Activated CD4-positive, CD25-positive, alpha-beta regulatory T cell (primary cell): ENCODE data around the gene ORC3.

Experiments used
- DNase-seq, 4 experiments: peaks; one replicate each; lab custom pipeline; 2025; lab: John Stamatoyannopoulos, UW

The ORC3 gene

DNA sequence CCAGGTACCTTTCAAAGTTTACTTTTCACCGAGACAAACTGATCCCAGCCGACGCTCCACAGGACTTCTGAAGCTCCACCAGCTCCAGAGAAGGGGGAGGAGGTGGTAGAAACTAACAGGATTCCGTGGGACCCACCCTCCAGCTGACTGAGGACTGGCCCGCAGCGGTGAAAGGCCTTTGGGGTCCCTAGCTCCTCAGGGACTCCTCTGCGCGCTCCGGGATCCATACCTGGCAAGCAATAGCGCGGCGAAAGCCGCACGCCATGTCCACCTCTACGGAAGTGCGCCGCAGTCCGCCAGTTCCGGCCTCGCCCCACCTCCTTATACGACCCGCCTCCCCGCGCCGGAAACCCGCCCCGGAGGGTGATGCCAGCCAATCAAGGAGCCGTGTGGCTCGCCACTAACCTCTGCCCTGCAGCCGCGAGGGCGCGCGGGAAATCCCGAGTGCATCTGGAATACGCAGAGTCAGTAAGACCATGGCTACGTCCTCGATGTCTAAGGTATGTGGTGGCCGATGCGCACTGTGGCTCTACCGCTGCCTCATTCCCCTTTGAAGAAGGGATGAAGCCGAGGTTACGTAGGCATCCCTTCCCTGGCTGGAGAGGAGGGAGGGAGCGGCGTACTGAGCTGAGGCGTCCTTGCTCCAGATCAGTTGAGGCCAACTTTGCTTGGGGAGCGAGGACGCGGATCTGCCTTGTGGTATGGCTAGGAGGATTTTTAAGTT, at the start of gene ORC3, which contains the start of gene RARS2:
TSS of gene ORC3 (plus strand) at position 443 of the 724 bp plus-strand sequence. CDS start at position 477, 34 bp downstream.
TSS of gene RARS2 (minus strand) at position 295 of the 724 bp plus-strand sequence. CDS start at position 265, 30 bp downstream.
- DNase-seq = peak; percentile 88 to 93 (median 90)

DNA sequence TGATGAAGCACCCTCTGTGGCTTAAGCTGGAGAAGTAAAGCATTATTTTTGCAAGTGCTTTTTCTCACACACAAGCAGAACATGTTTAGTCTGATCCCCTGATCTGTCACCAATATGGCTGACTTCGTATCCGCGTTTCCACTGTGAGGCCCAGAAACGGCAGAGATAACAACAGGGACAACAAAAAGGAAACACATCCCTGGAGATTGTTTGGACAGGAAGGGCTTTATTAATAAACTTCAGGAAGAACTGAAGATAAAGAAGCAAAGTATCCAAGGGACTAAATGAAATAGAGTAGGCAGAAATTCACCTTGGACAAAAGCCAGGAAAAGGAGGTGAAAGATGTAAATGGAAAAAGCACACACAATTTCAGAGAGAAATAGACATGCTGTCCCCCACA, 49.4 kb upstream of the ORC3 start:
- DNase-seq = no peak

DNA sequence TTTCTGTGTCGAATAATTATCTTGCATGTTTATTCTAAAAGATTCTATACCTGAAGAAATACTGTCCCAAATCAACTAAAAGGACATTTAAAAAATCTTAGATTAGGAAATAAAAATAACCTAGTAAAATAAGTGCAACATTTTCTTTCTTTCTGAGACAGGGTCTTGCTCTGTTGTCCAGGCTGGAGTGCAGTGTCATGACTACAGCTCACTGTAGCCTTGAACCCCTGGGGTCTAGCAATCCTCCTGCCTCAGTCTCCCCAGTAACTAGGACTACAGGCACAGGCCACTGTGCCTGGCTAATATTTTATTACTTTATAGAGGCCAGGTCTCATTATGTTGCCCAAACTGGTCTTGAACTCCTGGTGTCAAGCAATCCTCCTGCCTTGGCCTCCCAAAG, 48.9 kb upstream of the ORC3 start:
- DNase-seq = no peak

DNA sequence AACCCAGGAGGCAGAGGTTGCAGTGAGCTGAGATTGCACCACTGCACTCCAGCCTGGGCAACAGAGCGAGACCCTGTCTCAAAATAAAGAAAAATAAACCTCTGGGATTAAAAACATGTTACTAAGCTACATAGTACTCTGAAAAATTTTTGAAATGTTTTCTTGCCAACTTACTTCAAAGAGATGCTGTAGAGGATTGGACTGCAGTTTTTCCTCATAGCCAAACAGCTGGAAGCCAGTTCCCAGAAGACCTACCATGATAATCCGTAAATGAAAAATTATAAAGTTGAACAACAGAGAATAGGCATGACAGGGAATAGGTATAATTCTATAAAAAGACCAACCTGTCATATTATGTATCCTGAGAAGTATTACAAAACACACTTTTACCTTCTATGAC, 48.2 kb upstream of the ORC3 start:
- no peak for DNase-seq

DNA sequence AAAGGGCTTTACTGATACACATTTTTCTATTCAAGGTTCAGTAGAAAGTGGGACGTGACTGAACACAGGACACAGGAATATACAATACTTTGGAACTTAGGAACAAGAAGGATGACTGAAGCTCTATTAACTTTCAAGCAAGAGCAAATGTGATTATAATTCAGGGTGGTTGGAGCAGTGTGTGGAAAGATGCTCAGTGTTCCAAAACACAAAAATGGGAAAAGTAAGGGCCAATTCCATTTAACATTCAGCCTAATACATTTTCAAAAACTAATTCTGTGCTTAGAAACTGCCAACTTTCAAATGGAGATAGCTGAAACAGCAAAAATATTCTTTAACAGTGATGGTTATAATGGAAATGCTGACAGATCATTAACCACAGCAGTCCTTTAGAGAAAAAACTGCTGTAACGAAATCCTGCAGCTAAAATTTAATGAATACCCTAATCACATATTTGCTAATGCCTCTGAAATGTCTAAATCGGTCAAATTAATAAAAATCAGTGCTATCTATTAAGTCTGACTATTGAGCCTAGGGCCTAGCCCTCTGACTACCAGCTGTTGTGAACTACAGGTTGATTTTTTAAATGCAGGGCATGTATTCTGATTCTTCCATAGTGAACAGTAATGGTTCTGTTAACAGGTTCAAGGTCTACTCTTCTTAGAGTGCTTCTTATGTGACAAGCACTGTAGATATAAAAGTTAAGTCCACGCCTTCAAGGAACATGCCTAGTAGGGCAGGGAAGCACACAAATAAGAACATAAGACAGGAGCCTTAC, 46.0 kb upstream of the ORC3 start:
- no peak for DNase-seq

DNA sequence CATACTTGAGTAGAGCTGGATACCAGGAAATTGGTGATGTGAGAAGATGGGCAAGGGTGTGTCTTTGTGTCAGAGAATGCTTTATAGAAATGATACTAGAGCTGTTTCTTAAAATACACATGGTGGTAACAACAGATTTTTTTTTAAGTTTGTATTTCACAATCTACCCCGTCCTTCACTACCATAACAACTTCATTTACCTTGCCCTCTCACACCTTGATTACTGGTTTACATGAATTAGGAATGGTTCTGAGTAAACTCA, 45.5 kb upstream of the ORC3 start:
- DNase-seq = no peak

DNA sequence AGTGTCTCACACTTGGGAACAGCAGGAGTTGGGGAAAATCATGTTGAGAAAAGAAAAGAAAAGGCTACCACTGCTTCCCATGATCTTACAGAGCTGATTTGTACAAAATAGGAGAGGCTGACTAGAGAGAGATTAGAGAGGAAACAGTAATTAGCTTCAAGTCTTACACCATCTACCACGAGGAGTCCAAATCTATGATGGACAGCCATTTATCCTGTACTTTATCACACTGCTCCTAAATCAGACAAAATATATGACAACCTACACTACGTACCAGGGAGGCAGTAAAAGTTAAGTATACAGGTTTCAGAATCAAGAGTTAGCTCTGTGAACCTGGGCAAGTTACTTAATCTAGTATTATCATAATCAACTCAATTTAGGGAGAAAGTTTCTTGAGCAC, 38.1 kb upstream of the ORC3 start:
- DNase-seq = no peak

DNA sequence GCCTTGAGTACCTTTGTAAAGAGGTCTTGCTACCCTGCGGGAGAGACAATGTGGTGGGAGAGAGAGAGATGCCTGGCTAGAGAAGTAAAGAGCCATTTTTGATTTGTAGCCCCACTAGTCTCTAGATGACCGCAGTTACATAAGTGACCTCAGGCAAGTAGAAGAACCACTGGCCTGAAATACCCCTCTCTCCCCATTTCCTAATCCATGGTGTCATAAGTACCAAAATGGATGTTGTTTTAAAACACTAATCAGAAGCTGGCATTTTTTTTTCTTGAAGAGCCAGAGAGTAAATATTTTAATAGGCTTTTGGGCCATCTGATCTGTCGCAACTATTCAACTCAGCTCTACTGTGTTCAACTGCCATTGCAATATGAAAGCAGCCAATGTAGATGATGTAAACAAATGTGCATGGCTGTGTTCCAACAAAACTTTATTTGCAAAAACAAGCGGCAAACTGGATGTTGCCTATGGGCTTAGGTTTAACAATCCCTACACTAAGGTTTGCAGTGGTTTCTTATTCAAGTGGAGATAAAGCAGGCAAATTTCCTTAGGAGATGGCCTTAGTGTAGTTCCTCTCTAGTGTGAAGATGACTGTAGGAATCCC, 36.7 kb upstream of the ORC3 start:
- no peak for DNase-seq

DNA sequence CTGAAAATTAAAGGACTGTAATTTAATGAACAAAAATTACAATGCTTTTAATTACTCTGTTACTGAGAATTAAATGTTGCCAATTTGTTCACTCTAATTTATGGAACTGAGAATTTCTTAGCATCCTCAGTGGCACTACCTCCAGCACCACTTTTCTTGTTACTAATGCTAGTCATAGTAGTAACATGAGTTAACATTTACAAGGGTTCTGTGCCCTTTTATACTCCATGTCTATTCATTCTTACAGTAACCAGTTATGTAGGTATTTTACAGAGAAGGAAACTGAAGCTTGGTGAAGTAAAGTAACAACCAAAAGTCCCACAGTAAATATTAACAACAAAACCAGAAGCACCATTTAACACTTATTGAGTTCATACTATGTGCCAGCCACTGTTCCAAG, 34.4 kb upstream of the ORC3 start:
- DNase-seq = no peak

DNA sequence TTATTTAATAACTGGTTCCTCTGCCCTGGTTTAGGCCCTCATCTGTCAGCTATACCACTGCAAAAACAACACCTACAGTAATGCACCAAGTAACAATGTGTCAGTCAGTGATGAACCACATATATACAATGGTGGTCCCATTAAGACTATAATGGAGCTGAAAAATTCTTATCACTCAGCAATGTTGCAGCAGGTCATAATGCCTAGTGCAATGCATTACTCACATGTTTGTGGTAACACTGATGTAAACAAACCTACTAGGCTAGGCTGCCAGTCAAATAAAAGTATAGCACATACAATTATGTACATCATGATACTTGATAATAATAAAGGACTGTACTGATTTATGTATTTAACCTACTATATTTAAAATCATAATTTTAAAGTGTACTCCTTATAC, 31.5 kb upstream of the ORC3 start:
- DNase-seq = no peak

DNA sequence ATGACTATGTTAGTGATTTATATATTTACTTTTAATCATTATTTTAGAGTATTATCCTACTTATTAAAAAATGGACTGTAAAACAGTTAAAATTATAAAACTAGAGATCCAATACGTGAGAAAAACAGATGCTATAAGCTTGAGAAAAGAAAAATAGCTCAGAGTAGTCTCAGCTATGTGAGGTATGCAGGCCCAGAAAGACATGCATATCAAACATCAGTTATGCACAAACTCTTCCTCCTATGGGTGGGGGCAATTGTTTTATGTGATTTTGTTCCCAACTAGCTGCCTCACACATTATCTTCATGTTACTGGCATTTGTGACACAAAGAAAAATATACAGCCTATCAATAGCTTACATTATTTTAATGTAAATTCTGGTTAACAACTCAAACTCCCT, 28.9 kb upstream of the ORC3 start:
- DNase-seq = no peak

DNA sequence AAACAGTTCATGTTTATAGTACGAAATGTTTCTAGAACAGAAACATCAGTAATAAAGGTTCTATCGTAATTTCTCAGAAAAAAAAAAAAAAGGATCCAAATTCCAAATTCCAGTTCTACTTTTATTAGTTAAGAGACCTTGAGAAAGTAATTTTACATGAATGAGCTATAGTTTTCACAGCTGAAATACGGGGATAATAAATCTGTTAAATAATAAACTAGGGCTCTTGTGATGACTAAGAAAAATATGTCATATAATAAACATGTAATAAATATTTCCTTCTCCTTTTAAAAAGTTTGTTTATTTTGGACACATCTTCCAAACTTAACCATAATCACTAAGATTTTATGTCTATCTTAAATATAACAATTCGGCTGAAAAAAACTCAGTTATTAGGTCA, 17.9 kb upstream of the ORC3 start:
- DNase-seq = no peak

DNA sequence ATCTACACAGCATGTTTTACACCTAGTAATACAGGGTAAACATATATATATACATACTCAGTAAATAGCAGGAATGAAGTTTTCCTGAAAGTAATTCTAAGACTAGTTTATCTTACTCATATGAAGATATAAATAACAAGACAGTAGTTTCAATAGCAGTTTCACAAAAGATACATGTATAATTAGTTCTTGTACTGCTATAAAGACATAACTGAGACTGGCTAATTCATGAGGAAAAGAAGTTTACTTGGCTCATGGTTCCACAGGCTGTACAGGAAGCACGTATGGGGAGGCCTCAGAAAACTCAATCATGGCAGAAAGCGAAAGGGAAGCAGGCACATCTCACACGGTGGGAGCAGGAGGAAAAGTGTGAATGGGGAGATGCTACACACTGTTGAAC, 17.1 kb upstream of the ORC3 start:
- DNase-seq = no peak

DNA sequence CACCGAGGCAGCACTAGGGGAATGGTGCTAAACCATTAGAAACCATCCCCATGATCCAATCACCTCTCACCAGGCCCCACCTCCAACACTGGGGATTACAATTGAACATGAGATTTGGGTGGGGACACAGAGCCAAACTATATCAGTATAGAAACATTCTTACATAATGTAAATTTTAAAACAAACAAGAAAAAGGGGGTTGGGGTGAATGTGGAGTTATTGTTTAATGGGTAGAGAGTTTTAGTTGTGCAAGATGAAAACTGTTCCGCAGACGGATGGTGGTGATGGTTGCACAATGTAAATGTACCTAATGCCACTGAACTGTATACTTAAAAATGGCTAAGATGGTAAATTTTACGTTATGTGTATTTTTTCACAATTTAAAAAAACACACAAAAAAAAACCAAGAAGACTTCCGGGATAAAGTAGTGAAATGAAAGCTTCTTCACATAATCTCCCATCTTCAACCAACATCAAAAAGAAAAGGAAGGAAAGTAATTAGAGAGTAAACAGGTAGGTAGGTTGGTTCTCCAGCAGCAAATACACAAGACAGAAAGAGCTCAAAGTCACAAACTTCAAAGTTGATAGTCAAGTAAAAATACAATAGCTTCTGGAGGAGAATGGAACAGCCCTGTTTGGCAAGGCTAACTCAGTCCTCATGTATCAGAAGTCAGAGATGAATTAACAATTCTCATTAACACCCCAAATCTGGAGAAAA, 16.5 kb upstream of the ORC3 start:
- no peak for DNase-seq

DNA sequence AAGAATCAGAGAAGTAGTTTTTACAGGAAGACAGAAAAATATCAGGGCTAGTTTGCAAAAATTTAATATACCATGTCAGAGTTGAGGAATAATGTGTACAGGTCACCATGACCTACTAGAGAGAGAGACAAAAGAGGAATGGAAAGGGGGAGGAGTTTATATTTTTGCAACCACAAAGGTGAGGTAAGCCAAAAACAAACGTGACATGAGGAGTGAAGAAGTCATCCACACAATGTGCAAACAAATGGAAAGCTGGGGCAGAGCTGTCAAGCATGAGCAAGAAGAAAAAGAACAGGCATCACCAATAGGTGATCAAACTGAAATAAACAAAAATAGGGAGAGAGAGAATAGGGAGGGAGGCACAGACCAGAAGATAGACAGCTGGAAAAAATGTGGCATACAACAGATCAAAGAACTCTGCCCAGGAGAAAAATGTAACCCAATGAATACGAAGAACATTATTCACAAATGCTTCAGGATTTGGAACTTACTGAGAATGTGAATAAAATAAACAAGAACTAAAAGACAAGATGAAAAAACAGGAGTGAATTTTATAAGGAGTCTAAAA, 15.6 kb upstream of the ORC3 start:
- no peak for DNase-seq

DNA sequence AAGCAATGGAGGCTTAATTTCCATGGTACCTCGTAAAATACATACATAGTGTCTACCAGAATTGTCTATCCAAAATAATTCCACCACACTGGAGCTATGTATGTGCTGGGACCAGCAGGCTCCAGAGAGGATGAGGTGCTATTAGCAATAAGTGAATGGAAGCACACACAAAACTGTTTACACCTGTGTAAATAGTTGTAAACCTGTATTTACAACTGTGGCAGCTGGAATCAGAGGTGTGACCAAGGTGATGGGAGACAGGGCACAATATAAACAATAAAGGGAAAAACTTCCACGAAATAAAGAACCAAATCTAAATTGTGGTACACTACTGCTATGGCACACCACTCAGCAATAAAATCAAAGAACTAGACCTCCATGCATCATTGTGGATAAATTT, 14.5 kb upstream of the ORC3 start:
- DNase-seq = no peak

DNA sequence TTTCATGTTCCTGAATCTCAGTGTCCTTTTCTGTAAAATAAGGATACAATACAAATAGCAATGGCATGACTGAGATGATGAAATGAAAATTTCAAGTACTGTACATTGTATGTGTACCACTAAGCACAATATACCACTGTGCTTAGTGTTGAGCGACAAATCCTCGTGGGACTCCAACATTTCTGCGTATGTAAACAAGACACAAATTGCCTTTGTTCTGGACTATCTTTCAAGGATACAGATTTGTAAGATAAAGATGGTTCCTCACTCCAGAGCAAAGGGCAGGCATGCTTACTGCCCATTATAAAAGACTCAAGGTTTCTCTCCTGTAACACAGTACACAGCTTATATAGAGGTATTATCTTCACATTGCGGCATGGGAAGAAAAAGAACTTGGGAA, 6.1 kb upstream of the ORC3 start:
- no peak for DNase-seq

DNA sequence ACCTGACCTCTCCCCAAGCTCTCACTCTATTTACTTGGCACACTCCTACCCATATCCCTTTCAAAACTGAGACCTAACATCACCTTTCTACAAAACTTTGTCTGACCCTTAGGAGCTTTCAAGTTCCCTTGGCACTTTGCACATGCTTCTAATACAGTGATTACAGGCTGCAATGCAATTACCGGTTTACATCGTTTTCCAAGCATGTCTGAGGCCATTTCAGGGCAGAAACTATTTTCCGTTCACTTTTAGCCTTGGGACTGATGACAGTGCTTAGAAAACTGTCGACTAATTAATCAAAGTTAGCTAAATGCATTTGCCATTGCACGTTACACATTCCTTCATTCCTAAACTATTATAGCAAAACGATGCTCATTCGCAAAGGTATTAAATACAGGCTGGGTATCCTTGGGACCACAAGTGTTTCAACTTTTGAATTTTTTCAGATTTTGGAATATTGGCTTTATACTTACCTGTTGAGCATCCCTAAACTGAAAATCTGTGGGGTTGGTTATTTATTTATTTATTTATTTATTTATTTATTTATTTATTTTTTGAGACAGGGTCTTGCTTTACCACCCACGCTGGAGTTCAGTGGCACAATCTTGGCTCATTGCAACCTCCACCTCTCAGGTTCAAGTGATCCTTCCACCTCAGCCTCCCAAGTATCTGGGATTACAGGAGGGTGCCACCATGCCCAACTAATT, 3.4 kb upstream of the ORC3 start:
- DNase-seq = no peak

DNA sequence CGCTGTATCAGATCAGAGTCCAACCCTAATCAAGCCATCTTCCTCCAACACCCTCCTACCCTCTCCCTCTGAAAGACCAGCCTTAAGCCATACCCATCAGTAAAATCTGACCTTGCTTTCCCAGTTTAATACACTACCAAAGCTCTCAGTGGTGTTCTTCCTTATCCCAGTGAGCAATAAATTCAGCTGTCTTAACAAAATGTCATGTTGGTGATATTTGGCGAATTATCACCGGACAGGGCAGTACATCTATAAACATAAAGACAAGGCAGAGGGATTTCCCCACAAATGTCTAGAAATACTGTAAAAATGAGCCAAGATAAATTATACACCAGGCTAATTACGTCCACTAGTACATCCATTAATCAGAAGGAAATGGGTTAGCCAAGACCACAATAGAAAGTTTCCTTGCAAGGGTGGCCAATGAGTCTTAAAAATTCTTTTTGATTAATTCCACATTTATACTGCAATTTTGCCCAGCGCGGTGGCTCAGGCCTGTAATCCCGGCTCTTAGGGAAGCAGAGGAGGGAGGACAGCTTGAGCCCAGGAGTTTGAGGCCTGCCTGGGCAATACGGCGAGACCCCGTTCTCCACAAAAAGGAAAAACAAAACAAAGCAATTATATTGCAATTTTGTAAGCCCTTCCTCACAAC, 1.1 kb upstream of the ORC3 start:
- DNase-seq = no peak

DNA sequence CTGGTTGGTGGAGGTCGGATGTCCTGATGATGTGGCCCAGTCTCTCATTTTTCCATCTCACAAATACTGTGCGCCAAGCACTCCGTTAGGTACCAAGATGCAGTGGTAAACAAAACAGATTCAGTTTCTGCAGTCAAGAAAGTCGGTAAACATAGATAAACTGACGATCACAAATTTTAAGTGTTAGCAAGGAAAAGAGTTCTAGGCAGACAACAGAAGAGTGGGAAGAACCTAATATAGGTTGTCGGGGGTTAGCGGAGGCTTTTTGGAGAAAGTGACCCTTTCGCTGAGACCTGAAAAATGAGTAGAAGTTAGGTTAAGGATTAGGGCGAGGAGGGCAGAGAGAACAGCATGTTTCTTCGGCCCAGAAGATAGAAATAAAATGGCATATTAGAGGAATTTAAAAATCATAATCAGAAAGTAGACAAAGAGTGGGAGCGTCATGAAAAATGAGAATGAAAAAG, 514 bp downstream of the ORC3 start:
- no peak for DNase-seq

DNA sequence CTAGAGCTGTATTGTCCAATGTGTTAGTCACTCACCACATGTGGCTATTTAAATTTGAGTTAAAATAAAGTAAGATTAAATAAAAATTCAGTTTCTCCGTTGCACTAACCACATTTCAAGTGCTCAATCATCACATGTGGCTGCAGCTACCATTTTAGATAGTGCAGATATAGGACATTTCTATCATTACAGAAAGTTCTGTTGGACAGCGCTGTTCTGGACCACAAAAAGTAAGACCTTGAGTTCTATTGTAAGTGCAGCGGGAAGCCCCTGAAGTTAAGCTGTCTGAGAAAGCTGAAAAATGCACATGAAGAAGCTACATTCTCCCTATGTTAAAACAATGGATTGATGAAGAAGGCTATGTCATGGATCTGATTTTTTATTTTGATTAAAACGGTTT, 1.1 kb downstream of the ORC3 start:
- no peak for DNase-seq
